HCT116 (cell line): Measurements from ENCODE around the gene GNAI1. TPM values are rescaled to one million over a fixed set of nuclear protein-coding genes. Genes with fewer than 3 reads are reported as not detected.

Experiments used
- ATAC-seq: fragments of 200-7000 bp; cut with Tn5 transposase; 2 replicates; pipeline ENCODE4 v1.9.1; 2020; ENCODE audit warnings: mild to moderate bottlenecking, moderate library complexity
- BruUV-seq: library from RNA; stranded (reverse); fragments of 400-500 nt; replicated peaks from 2 replicates; lab custom pipeline; 2021; lab: Mats Ljungman, UMichigan
- CTCF ChIA-PET: fragments of 300-600 bp; sonication (Branson Sonifier 250); formaldehyde crosslinking; loops from one replicate; lab custom pipeline; 2021; ENCODE audit warnings: antibody characterized with exemption; lab: Charles Lee
- POLR2A ChIA-PET: fragments of 300-600, 350-600 bp; sonication (Branson Sonifier 250); formaldehyde crosslinking; loops from one replicate; lab custom pipeline; 2021; ENCODE audit warnings: antibody characterized with exemption; lab: Charles Lee
- RAD21 ChIA-PET, 2 experiments: fragments of 300-600 bp; sonication (Branson Sonifier 250); formaldehyde crosslinking; loops; one replicate each; lab custom pipeline; 2023; ENCODE audit warnings: low total read pairs in 2 of 2; ENCODE audit not compliant: uncharacterized antibody in 2 of 2, unreplicated experiment in 2 of 2, low non-redundant PET in 1 of 2; lab: Charles Lee
- DNase-seq: peaks from one replicate; pipeline ENCODE4 v3.0.0-alpha.2; 2010; ENCODE audit warnings: low read depth, low spot score
- H2AFZ ChIP-seq: fragments of 200-600 bp; shearing (Covaris generic), sonication (generic); 2 replicates; pipeline ENCODE4 v1.6.1; 2017; ENCODE audit warnings: low read depth, mixed run types, mixed read lengths, antibody characterized with exemption, low read length; ENCODE audit not compliant: poor library complexity, severe bottlenecking
- H3K27ac ChIP-seq: 2 replicates; pipeline ENCODE4 v1.5.1; 2012; ENCODE audit warnings: low read depth, low read length
- H3K27me3 ChIP-seq: fragments of 200-600 bp; sonication (generic); 2 replicates; pipeline ENCODE4 v1.6.1; 2016; ENCODE audit warnings: mixed run types, low read length, mixed read lengths; ENCODE audit not compliant: insufficient read depth
- H3K36me3 ChIP-seq, 2 experiments: fragments of 200-500 bp in 1 of 2; fragments of 200-600 bp in 1 of 2; sonication (Bioruptor generic) in 1 of 2; sonication (generic) in 1 of 2; 2 replicates each; pipeline versions ENCODE4 v1.5.1 to v1.6.1; 2014 to 2016; ENCODE audit warnings: low read length in 2 of 2, inconsistent platforms in 1 of 2, mixed read lengths in 1 of 2, mixed run types in 1 of 2; ENCODE audit not compliant: insufficient read depth in 2 of 2, control insufficient read depth in 1 of 2
- H3K4me1 ChIP-seq, 2 experiments: fragments of 200-600 bp in 1 of 2; sonication (generic) in 1 of 2; 2 replicates each; pipeline versions ENCODE4 v1.5.1 to v1.6.1; 2012 to 2017; ENCODE audit warnings: low read length in 2 of 2, inconsistent platforms in 1 of 2, mild to moderate bottlenecking in 1 of 2, mixed read lengths in 1 of 2, mixed run types in 1 of 2, moderate library complexity in 1 of 2; ENCODE audit not compliant: insufficient read depth in 2 of 2, control insufficient read depth in 1 of 2
- H3K4me2 ChIP-seq: fragments of 200-600 bp; sonication (generic); 2 replicates; pipeline ENCODE4 v1.6.1; 2017; ENCODE audit warnings: mixed run types, low read length, mixed read lengths
- H3K4me3 ChIP-seq, 2 experiments: fragments of 200-600 bp in 1 of 2; sonication (generic) in 1 of 2; replicated peaks in 1 of 2; 2 replicates each; pipeline ENCODE4 v1.5.1; 2011 to 2016; ENCODE audit warnings: low read length in 2 of 2, control low read depth in 1 of 2, low read depth in 1 of 2, mild to moderate bottlenecking in 1 of 2, mixed read lengths in 1 of 2, mixed run types in 1 of 2
- H3K79me2 ChIP-seq: fragments of 200-600 bp; sonication (generic); 2 replicates; pipeline ENCODE4 v1.6.1; 2017; ENCODE audit warnings: mild to moderate bottlenecking, mixed run types, low read length, moderate library complexity, mixed read lengths; ENCODE audit not compliant: insufficient read depth
- H3K9ac ChIP-seq: fragments of 200-600 bp; sonication (generic); 2 replicates; pipeline ENCODE4 v1.6.1; 2016; ENCODE audit warnings: low read length, mixed read lengths
- H3K9me2 ChIP-seq: fragments of 200-600 bp; sonication (generic), shearing (Covaris generic); 2 replicates; pipeline ENCODE4 v1.6.1; 2017; ENCODE audit warnings: mixed run types, mild to moderate bottlenecking, moderate library complexity; ENCODE audit not compliant: insufficient read depth
- H3K9me3 ChIP-seq, 2 experiments: fragments of 200-500 bp in 1 of 2; fragments of 200-600 bp in 1 of 2; sonication (Bioruptor generic) in 1 of 2; sonication (generic) in 1 of 2; 2 replicates each; pipeline ENCODE4 v1.6.1; 2014 to 2017; ENCODE audit warnings: low read length in 2 of 2, mixed read lengths in 2 of 2, inconsistent platforms in 1 of 2, low read depth in 1 of 2, mild to moderate bottlenecking in 1 of 2, mixed run types in 1 of 2, moderate library complexity in 1 of 2; ENCODE audit not compliant: control insufficient read depth in 1 of 2, insufficient read depth in 1 of 2
- H4K20me1 ChIP-seq: fragments of 200-600 bp; sonication (generic), shearing (Covaris generic); 2 replicates; pipeline ENCODE4 v1.6.1; 2017; ENCODE audit warnings: mixed run types, mild to moderate bottlenecking, moderate library complexity; ENCODE audit not compliant: insufficient read depth
- CBX3 ChIP-seq: IDR thresholded peaks from 2 replicates; pipeline ENCODE4 v1.6.1; 2012; ENCODE audit warnings: low read depth
- CEBPB ChIP-seq: IDR thresholded peaks from 2 replicates; pipeline ENCODE4 v1.6.1; 2012; ENCODE audit warnings: low read depth
- EGR1 ChIP-seq: IDR thresholded peaks from 2 replicates; pipeline ENCODE4 v1.6.1; 2012; ENCODE audit warnings: low read depth
- EZH2 ChIP-seq: fragments of 200-600 bp; sonication (generic); IDR thresholded peaks from 2 replicates; pipeline ENCODE4 v1.6.1; 2017; ENCODE audit warnings: antibody characterized with exemption, mixed run types
- EZH2phosphoT487 ChIP-seq: fragments of 200-600 bp; IDR thresholded peaks from 2 replicates; pipeline ENCODE4 v1.6.1; 2018; ENCODE audit warnings: antibody characterized with exemption, borderline replicate concordance
- FOSL1 ChIP-seq: IDR thresholded peaks from 2 replicates; pipeline ENCODE4 v1.6.1; 2012; ENCODE audit warnings: low read depth
- JUND ChIP-seq: IDR thresholded peaks from 2 replicates; pipeline ENCODE4 v1.6.1; 2012
- POLR2A ChIP-seq: IDR thresholded peaks from 2 replicates; pipeline ENCODE4 v1.7.0; 2011; ENCODE audit warnings: borderline replicate concordance; ENCODE audit not compliant: insufficient read depth, insufficient read length; ENCODE audit errors: extremely low read depth
- RAD21 ChIP-seq: IDR thresholded peaks from 2 replicates; pipeline ENCODE4 v1.6.1; 2012; ENCODE audit warnings: low read depth, mild to moderate bottlenecking
- SP1 ChIP-seq: IDR thresholded peaks from 2 replicates; pipeline ENCODE4 v1.6.1; 2012; ENCODE audit warnings: low read depth
- TCF7L2 ChIP-seq: IDR thresholded peaks from 2 replicates; pipeline ENCODE4 v1.7.0; 2011; ENCODE audit warnings: borderline replicate concordance, inconsistent platforms; ENCODE audit not compliant: insufficient read depth, insufficient read length; ENCODE audit errors: extremely low read depth
- intact Hi-C: fragments of 100-400 bp; cut with micrococcal nuclease; formaldehyde crosslinking; loops from 2 replicates; pipeline ENCODE4 v1.10.0; 2022
- total RNA-seq: library from RNA; stranded (reverse); gene quantifications from one replicate; pipeline ENCODE4 v1.2.1, GENCODE V29; 2021; ENCODE audit not compliant: unreplicated experiment
- TF ChIP-seq, protein P1 (sequence below), 3 experiments: fragments of 200-600 bp in 1 of 3; sonication (generic) in 1 of 3; IDR thresholded peaks in 2 of 3; conservative IDR thresholded peaks in 1 of 3; 2 replicates each; pipeline ENCODE4 v1.5.1; 2012 to 2017; ENCODE audit warnings: low read depth in 2 of 3, low read length in 2 of 3, antibody characterized with exemption in 1 of 3, borderline replicate concordance in 1 of 3, control low read depth in 1 of 3, mild to moderate bottlenecking in 1 of 3, mixed read lengths in 1 of 3, mixed run types in 1 of 3, moderate library complexity in 1 of 3; ENCODE audit not compliant: insufficient read depth in 1 of 3
- TF ChIP-seq, protein P2 (sequence below): IDR thresholded peaks from 2 replicates; pipeline ENCODE4 v1.6.1; 2011; ENCODE audit warnings: mild to moderate bottlenecking, low read length, moderate library complexity; ENCODE audit not compliant: insufficient replicate concordance; ENCODE audit errors: extremely low read depth

The GNAI1 gene
- total RNA-seq, 1 experiment from 2014 or later = 148 TPM

DNA sequence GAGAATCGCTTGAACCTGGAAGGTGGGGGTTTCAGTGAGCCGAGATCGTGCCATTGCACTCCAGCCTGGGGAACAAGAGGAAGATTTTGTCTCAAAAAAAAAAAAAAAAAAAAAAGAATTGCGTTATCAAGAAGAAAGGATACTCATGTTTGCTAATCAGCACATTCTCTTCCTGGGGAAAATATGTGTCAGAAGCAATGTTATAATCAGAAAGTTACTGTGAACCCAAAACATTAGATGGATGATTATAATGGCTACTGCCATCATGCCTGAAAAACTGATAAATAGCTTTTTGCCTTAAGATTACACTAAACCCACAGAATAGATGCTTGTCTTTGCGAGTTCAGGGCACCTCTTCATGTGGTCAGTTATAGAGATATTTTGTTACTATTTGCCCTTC is 24.3 kb upstream of the GNAI1 start:
- BruUV-seq = no TSS peak
- CTCF ChIA-PET = no interaction called here
- Histone ChIP-seq H3K27me3 (no peaks in the 10 kb centered on the region), H2AFZ (no peak overlapping the region), H3K9ac (no peak overlapping the region), H3K79me2 (no peaks in the 10 kb centered on the region), H3K27ac (no peak overlapping the region), H3K4me3 (no peak overlapping the region), H3K9me2 (no peaks in the 10 kb centered on the region), H3K4me2 (no peak overlapping the region), H3K9me3 (no peaks in the 10 kb centered on the region), H3K36me3 (no peaks in the 10 kb centered on the region), H3K4me1 (no peaks in the 10 kb centered on the region), H4K20me1 (no peaks in the 10 kb centered on the region)
- POLR2A ChIA-PET = no interaction called here
- intact Hi-C loops = no loop called here
- DNase-seq (no peak), ATAC-seq (no peak)
- TF ChIP-seq, protein P1, sequence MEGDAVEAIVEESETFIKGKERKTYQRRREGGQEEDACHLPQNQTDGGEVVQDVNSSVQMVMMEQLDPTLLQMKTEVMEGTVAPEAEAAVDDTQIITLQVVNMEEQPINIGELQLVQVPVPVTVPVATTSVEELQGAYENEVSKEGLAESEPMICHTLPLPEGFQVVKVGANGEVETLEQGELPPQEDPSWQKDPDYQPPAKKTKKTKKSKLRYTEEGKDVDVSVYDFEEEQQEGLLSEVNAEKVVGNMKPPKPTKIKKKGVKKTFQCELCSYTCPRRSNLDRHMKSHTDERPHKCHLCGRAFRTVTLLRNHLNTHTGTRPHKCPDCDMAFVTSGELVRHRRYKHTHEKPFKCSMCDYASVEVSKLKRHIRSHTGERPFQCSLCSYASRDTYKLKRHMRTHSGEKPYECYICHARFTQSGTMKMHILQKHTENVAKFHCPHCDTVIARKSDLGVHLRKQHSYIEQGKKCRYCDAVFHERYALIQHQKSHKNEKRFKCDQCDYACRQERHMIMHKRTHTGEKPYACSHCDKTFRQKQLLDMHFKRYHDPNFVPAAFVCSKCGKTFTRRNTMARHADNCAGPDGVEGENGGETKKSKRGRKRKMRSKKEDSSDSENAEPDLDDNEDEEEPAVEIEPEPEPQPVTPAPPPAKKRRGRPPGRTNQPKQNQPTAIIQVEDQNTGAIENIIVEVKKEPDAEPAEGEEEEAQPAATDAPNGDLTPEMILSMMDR (IDR thresholded peaks at IDR 0.05 in 2 of 3, conservative IDR thresholded peaks at IDR 0.05 in 1 of 3; ENCODE audit: borderline replicate concordance in 1 of 3, insufficient read depth in 1 of 3, low read depth in 2 of 3, low read length in 2 of 3) = no peak
- no peak for TF ChIP-seq TCF7L2
- no peak for TF ChIP-seq FOSL1
- no peak for TF ChIP-seq JUND
- no peak for TF ChIP-seq POLR2A
- TF ChIP-seq EZH2phosphoT487 = no peak
- TF ChIP-seq CEBPB = no peak
- TF ChIP-seq EZH2 = no peak
- TF ChIP-seq RAD21 = no peak
- TF ChIP-seq CBX3 = no peak
- TF ChIP-seq, protein P2, sequence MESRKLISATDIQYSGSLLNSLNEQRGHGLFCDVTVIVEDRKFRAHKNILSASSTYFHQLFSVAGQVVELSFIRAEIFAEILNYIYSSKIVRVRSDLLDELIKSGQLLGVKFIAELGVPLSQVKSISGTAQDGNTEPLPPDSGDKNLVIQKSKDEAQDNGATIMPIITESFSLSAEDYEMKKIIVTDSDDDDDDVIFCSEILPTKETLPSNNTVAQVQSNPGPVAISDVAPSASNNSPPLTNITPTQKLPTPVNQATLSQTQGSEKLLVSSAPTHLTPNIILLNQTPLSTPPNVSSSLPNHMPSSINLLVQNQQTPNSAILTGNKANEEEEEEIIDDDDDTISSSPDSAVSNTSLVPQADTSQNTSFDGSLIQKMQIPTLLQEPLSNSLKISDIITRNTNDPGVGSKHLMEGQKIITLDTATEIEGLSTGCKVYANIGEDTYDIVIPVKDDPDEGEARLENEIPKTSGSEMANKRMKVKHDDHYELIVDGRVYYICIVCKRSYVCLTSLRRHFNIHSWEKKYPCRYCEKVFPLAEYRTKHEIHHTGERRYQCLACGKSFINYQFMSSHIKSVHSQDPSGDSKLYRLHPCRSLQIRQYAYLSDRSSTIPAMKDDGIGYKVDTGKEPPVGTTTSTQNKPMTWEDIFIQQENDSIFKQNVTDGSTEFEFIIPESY = no peak
- no peak for TF ChIP-seq SP1
- no peak for TF ChIP-seq EGR1
- RAD21 ChIA-PET = no interaction called here
